ENCODE results near the gene FICD. TPM values are rescaled to one million over a fixed set of nuclear protein-coding genes. Genes with fewer than 3 reads are reported as not detected.

Gene FICD
- total and polyA plus RNA-seq, 2 donors (not counting 1 experiment from before 2014, with no cell fraction given) = 1.2 to 9.1 TPM

DNA sequence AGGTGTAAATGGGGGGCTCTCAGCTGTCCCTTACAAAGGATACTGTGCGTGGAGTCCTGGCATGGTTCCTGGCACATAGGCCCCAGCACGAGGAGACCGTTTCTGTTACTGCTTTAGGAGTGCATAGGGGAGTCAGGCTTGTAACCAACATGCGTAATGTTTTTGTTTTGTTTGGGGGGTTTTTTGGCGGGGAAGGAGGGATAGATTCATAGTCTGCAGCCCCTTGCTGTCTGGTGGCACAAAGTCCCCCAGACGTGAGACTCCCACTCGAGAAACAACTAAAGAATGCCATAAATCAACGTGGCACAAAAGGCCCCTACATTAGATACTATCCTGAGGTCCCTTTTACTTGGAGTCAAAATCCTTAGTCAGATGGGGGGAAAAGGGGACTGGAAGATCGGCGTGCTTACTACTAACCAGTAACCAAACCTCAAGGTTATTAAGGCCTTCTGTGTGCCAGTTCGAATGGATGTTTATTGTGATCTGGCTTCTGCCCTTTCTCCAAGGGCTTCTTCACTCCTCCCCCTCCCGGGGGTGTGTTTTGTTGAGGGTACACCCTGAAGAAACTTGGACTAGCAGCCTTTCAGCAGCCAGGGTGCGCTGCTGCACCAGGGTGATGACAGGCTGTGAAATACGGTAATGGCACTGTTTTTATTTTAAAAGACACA is 48.2 kb downstream of the FICD start:
- Mint-ChIP-seq H3K27ac (peak overlapping the region; percentile 100), H3K27me3 (no peaks in the 10 kb centered on the region), H3K4me3 (peak overlapping the region; percentile 100), H3K4me1 (peaks cover 74% of the 10 kb centered on the region), H3K9me3 (ENCODE audit: insufficient read depth) (no peaks in the 10 kb centered on the region)
- DNase-seq (peak; percentile 90), ATAC-seq (ENCODE audit: low read depth) (peak; percentile 45)
- Histone ChIP-seq H3K79me2 (ENCODE audit: control insufficient read depth, insufficient read depth, low read length) (peaks cover 51% of the 10 kb centered on the region), H3K9me3 (ENCODE audit: control extremely low read depth in 1 of 3, control insufficient read depth in 2 of 3, insufficient read depth in 1 of 3, low read length in 2 of 3) (no peaks in the 10 kb centered on the region), H3K4me2 (replicated peaks; ENCODE audit: low read depth, low read length, poor library complexity, severe bottlenecking) (peak overlapping the region; percentile 94), H3K27me3 (replicated peaks in 1 of 4; ENCODE audit: control extremely low read depth in 1 of 4, control insufficient read depth in 3 of 4, insufficient read depth in 4 of 4, low read length in 3 of 4) (no peaks in the 10 kb centered on the region), H3K4me3 (ENCODE audit: control extremely low read depth in 1 of 5, extremely low read depth in 1 of 5, insufficient read depth in 1 of 5, low read depth in 2 of 5, low read length in 4 of 5) (peak overlapping the region; percentile 57 to 99 (median 91)), H3K27ac (ENCODE audit: low read length in 2 of 2) (peak overlapping the region; percentile 86 to 94), H3K4me1 (ENCODE audit: control insufficient read depth in 2 of 2, insufficient read depth in 2 of 2, low read length in 2 of 2) (peaks cover 57 to 65% of the 10 kb centered on the region in 2 donors), H2AFZ (ENCODE audit: insufficient read depth, low read depth, low read length, poor library complexity, severe bottlenecking) (peak overlapping the region; percentile 95), H3K36me3 (replicated peaks in 1 of 2; ENCODE audit: control extremely low read depth in 1 of 2, control insufficient read depth in 1 of 2, extremely low read depth in 1 of 2, insufficient read depth in 2 of 2, low read length in 1 of 2) (peaks cover 19 to 46% of the 10 kb centered on the region in 2 experiments), H4K20me1 (ENCODE audit: control insufficient read depth, insufficient read depth, low read length, poor library complexity, severe bottlenecking) (peaks cover 24% of the 10 kb centered on the region), H3K9ac (ENCODE audit: low read length) (peak overlapping the region; percentile 89)
- ChIA-PET CTCF (interaction anchor here (0.9 to 19.8 kb wide), 23 partner anchors 7 to 491 kb away, joined by 3 to 424 read pairs (median 5); partner anchors contain the start of gene SELPLG), POLR2A (interaction anchor here (0.5 to 3.2 kb wide), 5 partner anchors 50 to 262 kb away, joined by 3 to 51 read pairs (median 6); partner anchors contain the start of gene SELPLG)
- intact Hi-C loops (cut with micrococcal nuclease) = loop anchor here (1.0 to 5.0 kb wide), 9 partner anchors 55 to 1149 kb away; partner anchors contain the start of genes ALKBH2, FAM222A, PWP1 and SSH1
- WGBS (ENCODE audit: insufficient coverage) = 0% methylated on average over 4 of the region's 14 CpGs
- no peak for TF ChIP-seq EZH2 (IDR thresholded peaks at IDR 0.05; ENCODE audit: borderline replicate concordance, insufficient read depth, low read depth, low read length, poor library complexity, severe bottlenecking)
- TF ChIP-seq, protein P1, sequence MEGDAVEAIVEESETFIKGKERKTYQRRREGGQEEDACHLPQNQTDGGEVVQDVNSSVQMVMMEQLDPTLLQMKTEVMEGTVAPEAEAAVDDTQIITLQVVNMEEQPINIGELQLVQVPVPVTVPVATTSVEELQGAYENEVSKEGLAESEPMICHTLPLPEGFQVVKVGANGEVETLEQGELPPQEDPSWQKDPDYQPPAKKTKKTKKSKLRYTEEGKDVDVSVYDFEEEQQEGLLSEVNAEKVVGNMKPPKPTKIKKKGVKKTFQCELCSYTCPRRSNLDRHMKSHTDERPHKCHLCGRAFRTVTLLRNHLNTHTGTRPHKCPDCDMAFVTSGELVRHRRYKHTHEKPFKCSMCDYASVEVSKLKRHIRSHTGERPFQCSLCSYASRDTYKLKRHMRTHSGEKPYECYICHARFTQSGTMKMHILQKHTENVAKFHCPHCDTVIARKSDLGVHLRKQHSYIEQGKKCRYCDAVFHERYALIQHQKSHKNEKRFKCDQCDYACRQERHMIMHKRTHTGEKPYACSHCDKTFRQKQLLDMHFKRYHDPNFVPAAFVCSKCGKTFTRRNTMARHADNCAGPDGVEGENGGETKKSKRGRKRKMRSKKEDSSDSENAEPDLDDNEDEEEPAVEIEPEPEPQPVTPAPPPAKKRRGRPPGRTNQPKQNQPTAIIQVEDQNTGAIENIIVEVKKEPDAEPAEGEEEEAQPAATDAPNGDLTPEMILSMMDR (IDR thresholded peaks at IDR 0.05) = peak; percentile 92

DNA sequence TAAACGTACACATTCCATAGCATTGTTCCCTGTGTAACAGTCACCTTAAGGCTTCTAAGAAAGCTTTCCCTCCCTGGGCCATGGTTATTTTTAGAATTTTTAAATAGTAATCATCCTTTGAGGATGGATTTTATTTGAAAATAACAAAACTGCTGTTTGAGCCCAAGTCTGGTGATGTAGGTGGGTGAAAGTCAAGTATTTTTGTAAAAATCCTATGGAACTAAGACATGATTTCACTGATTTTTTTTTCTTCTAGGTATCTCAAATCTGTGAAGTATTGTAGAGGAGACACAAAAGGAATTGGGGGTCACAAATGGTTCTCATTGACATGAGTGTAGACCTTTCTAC is 48.7 kb downstream of the FICD start:
- H3K4me1 ChIP-seq (ENCODE audit: control insufficient read depth in 2 of 2, insufficient read depth in 2 of 2, low read length in 2 of 2) = peaks cover 60 to 67% of the 10 kb centered on the region in 2 donors
- H3K36me3 ChIP-seq (replicated peaks in 1 of 2; ENCODE audit: control extremely low read depth in 1 of 2, control insufficient read depth in 1 of 2, extremely low read depth in 1 of 2, insufficient read depth in 2 of 2, low read length in 1 of 2) = peaks cover 19 to 51% of the 10 kb centered on the region in 2 experiments
- no peak for DNase-seq
- peak overlapping the region; percentile 89 for H3K9ac ChIP-seq (ENCODE audit: low read length)
- H4K20me1 ChIP-seq (ENCODE audit: control insufficient read depth, insufficient read depth, low read length, poor library complexity, severe bottlenecking) = peaks cover 20% of the 10 kb centered on the region
- Mint-ChIP-seq H3K9me3 (ENCODE audit: insufficient read depth) (no peaks in the 10 kb centered on the region), H3K27ac (peak overlapping the region; percentile 100), H3K4me1 (peaks cover 77% of the 10 kb centered on the region), H3K27me3 (no peaks in the 10 kb centered on the region), H3K4me3 (peak overlapping the region; percentile 100)
- intact Hi-C loops (cut with micrococcal nuclease) = loop anchor here (1.0 to 5.0 kb wide), 9 partner anchors 55 to 1149 kb away; partner anchors contain the start of genes ALKBH2, FAM222A, PWP1 and SSH1
- peak overlapping the region in 2 of 5 experiments; percentile 84 to 99 for H3K4me3 ChIP-seq (ENCODE audit: control extremely low read depth in 1 of 5, extremely low read depth in 1 of 5, insufficient read depth in 1 of 5, low read depth in 2 of 5, low read length in 4 of 5)
- peak overlapping the region; percentile 95 for H2AFZ ChIP-seq (ENCODE audit: insufficient read depth, low read depth, low read length, poor library complexity, severe bottlenecking)
- ChIA-PET POLR2A (interaction anchor here (0.5 kb wide), 1 partner anchor 68 kb away, joined by 3 read pairs; no protein-coding TSS in a partner anchor), CTCF (interaction anchor here (0.9 to 19.8 kb wide), 17 partner anchors 9 to 387 kb away, joined by 3 to 424 read pairs (median 5); partner anchors contain the start of gene SELPLG)
- H3K27me3 ChIP-seq (replicated peaks in 1 of 4; ENCODE audit: control extremely low read depth in 1 of 4, control insufficient read depth in 3 of 4, insufficient read depth in 4 of 4, low read length in 3 of 4) = no peaks in the 10 kb centered on the region
- ATAC-seq (ENCODE audit: low read depth) = no peak
- H3K9me3 ChIP-seq (ENCODE audit: control extremely low read depth in 1 of 3, control insufficient read depth in 2 of 3, insufficient read depth in 1 of 3, low read length in 2 of 3) = no peaks in the 10 kb centered on the region
- no CpG with 5 or more reads among the region's 1 CpG for WGBS (ENCODE audit: insufficient coverage)
- peak overlapping the region; percentile 94 for H3K4me2 ChIP-seq (replicated peaks; ENCODE audit: low read depth, low read length, poor library complexity, severe bottlenecking)
- H3K79me2 ChIP-seq (ENCODE audit: control insufficient read depth, insufficient read depth, low read length) = peaks cover 46% of the 10 kb centered on the region
- TF ChIP-seq, protein P1 (IDR thresholded peaks at IDR 0.05) = peak; percentile 44
- no peak for TF ChIP-seq EZH2 (IDR thresholded peaks at IDR 0.05; ENCODE audit: borderline replicate concordance, insufficient read depth, low read depth, low read length, poor library complexity, severe bottlenecking)
- H3K27ac ChIP-seq (ENCODE audit: low read length in 2 of 2) = peak overlapping the region; percentile 86 to 94
